ENCODE data around the gene UST.

UST gene

DNA sequence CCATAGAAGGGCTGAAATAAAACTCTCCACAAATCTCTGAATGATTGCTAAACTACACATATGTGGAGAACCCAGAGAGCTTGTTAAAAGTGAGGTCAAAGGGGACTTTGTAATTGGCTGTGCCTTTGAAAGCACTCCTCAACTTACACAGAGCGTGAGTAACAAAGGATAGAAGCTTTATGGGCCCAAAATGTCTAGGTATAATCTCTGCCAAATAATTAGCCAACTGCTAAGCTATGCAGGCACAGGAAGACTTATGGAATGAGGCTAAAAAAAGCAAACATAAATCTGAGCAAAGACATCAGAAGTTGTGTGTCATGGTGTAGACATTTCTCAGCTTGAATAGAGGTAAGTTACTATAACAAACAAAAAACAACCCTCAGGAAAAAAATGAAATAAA is 23.3 kb upstream of the UST start:
- no peak overlapping the region for H3K4me3 ChIP-seq
- H3K36me3 ChIP-seq = no peaks in the 10 kb centered on the region
- no peak overlapping the region for H3K9ac ChIP-seq
- H3K4me1 ChIP-seq = no peaks in the 10 kb centered on the region
- no peak overlapping the region for H3K27ac ChIP-seq
- no peaks in the 10 kb centered on the region for H4K20me1 ChIP-seq
- H3K9me3 ChIP-seq (replicated peaks in 1 of 11) = peaks cover 5 to 26% (median 16%) of the 10 kb centered on the region in 11 experiments
- H3K27me3 ChIP-seq = no peaks in the 10 kb centered on the region
- H3K4me2 ChIP-seq = no peak overlapping the region
- no peak for TF ChIP-seq Cebpa-rat (IDR thresholded peaks at IDR 0.05)

DNA sequence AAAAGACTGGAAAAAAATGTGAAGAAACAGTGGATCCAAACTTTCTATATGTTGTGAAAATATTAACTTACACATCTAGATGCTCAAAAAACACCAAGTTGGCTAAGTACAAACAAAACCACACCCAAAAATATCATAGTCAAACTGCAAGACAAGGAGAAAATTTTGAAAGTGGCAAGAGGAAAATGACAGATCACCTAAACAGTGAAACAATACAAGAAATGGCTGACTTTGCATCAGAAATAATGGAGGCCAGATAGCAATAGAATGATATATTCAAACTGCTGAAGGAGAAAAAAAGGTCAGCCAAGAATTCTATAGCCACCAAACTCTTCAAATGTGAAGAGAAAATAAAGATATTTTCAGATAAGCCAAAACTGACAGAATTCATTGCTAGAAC is 22.4 kb upstream of the UST start:
- no peak for TF ChIP-seq Cebpa-rat (IDR thresholded peaks at IDR 0.05)
- Histone ChIP-seq H3K4me1 (no peaks in the 10 kb centered on the region), H3K27ac (no peak overlapping the region), H4K20me1 (no peaks in the 10 kb centered on the region), H3K4me3 (no peak overlapping the region), H3K4me2 (no peak overlapping the region), H3K27me3 (no peaks in the 10 kb centered on the region), H3K9ac (no peak overlapping the region), H3K36me3 (no peaks in the 10 kb centered on the region), H3K9me3 (replicated peaks in 1 of 11) (peaks cover 5 to 26% (median 16%) of the 10 kb centered on the region in 11 experiments)

DNA sequence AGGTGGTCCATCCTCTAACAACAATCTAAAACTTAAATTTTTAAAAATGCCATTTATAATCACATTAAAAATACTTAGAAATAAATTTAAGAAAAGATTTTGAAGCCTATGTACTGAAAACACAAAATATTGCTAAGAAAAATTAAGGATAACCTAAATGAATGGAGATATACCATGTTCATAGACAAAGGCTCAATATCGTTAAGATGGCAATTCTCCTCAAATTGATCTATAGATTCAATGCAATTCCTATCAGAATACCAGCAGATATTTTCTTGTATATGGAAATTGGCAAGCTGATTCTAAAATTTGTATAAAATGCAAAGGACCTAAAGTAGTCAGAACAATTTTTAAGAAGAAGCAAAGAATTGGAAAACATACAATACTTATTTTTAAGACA is 19.7 kb upstream of the UST start:
- TF ChIP-seq Cebpa-rat (IDR thresholded peaks at IDR 0.05) = no peak
- no peak overlapping the region for H3K4me3 ChIP-seq

GRCh38 chr6:148735989-148736388 is 10.8 kb upstream of the UST start:
- no peak for TF ChIP-seq Cebpa-rat (IDR thresholded peaks at IDR 0.05)
- H3K4me1 ChIP-seq = peaks cover 0 to 20% (median 12%) of the 10 kb centered on the region in 10 experiments; a peak in 12 of 20 replicates

More for the DNA sequence above, 19.7 kb upstream of the UST start:
- Histone ChIP-seq H3K27me3 (no peaks in the 10 kb centered on the region), H3K27ac (no peak overlapping the region), H4K20me1 (no peaks in the 10 kb centered on the region), H3K36me3 (no peaks in the 10 kb centered on the region), H3K4me2 (no peak overlapping the region), H3K9me3 (replicated peaks in 1 of 11) (peaks cover 5 to 26% (median 16%) of the 10 kb centered on the region in 11 experiments), H3K4me1 (no peaks in the 10 kb centered on the region), H3K9ac (no peak overlapping the region)

DNA sequence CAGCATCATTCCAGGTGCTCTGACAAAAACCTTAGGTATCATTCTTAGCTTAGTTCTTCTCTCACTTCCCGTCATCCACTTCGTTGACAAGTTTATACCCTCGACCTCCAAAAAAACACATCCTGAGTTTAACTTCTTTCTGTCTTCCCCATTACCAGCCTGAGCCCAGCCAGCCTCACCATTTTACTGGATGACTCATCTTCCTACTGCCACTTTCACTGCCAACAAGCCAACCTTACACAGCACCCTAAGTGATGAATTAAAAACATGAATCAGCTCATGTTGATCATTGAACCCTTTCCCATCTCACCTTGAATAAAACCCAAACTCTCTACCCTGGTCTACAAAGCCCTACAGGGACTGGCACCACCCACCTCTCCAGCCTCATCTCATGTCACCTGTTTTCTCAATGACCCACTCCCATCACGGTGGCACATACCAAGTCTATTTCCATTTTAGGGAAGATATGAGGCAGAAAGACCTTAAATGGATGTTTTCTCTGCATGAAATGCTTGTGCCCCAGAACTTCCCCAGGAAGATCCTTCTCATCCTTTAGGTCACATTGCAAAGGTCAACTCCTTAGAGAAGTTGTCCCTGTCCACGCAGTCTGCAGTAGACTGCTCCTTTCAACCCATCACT is 9.9 kb upstream of the UST start:
- Histone ChIP-seq H3K27me3 (no peaks in the 10 kb centered on the region), H3K4me1 (peaks cover 0 to 20% (median 12%) of the 10 kb centered on the region in 10 experiments; a peak in 12 of 20 replicates), H3K9me3 (replicated peaks in 1 of 11) (peaks cover 0 to 11% (median 4%) of the 10 kb centered on the region in 11 experiments; a peak in 7 of 22 replicates), H3K27ac (no peak overlapping the region), H3K4me3 (no peak overlapping the region), H4K20me1 (no peaks in the 10 kb centered on the region), H3K9ac (no peak overlapping the region), H3K36me3 (no peaks in the 10 kb centered on the region), H3K4me2 (peak overlapping the region in 5 of 11 experiments; percentile 13 to 55 (median 39); a peak in 5 of 22 replicates)
- TF ChIP-seq Cebpa-rat (IDR thresholded peaks at IDR 0.05) = no peak

More at GRCh38 chr6:148735989-148736388, 10.8 kb upstream of the UST start:
- Histone ChIP-seq H3K27me3 (no peaks in the 10 kb centered on the region), H3K9ac (no peak overlapping the region), H3K4me2 (peak overlapping the region in 6 of 11 experiments; percentile 1 to 55 (median 40); a peak in 10 of 22 replicates), H4K20me1 (no peaks in the 10 kb centered on the region), H3K36me3 (no peaks in the 10 kb centered on the region), H3K4me3 (no peak overlapping the region), H3K9me3 (replicated peaks in 1 of 11) (peaks cover 0 to 13% (median 4%) of the 10 kb centered on the region in 11 experiments; a peak in 7 of 22 replicates), H3K27ac (no peak overlapping the region)

DNA sequence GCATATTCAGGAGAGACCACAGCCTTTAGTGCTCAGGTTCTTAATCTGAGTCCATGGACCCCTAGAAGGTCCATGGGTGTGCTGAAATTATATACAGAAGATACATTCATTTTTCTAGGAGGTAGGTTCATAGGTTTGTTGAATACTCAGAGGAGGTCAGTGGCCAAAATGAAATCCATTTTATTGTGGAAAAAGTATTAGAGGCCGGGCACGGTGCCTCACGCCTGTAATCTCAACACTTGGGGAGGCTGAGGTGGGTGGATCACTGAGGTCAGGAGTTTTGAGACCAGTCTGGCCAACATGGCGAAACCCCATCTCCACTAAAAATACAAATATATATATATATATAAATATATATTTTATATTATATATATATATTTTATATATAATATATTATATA is 9.0 kb upstream of the UST start:
- Histone ChIP-seq H3K9ac (no peak overlapping the region), H4K20me1 (no peaks in the 10 kb centered on the region), H3K27ac (no peak overlapping the region), H3K36me3 (no peaks in the 10 kb centered on the region), H3K27me3 (no peaks in the 10 kb centered on the region), H3K9me3 (replicated peaks in 1 of 11) (peaks cover 0 to 11% (median 4%) of the 10 kb centered on the region in 11 experiments; a peak in 7 of 22 replicates), H3K4me3 (no peak overlapping the region), H3K4me1 (peaks cover 0 to 20% (median 12%) of the 10 kb centered on the region in 10 experiments; a peak in 12 of 20 replicates), H3K4me2 (no peak overlapping the region)
- TF ChIP-seq Cebpa-rat (IDR thresholded peaks at IDR 0.05) = no peak

DNA sequence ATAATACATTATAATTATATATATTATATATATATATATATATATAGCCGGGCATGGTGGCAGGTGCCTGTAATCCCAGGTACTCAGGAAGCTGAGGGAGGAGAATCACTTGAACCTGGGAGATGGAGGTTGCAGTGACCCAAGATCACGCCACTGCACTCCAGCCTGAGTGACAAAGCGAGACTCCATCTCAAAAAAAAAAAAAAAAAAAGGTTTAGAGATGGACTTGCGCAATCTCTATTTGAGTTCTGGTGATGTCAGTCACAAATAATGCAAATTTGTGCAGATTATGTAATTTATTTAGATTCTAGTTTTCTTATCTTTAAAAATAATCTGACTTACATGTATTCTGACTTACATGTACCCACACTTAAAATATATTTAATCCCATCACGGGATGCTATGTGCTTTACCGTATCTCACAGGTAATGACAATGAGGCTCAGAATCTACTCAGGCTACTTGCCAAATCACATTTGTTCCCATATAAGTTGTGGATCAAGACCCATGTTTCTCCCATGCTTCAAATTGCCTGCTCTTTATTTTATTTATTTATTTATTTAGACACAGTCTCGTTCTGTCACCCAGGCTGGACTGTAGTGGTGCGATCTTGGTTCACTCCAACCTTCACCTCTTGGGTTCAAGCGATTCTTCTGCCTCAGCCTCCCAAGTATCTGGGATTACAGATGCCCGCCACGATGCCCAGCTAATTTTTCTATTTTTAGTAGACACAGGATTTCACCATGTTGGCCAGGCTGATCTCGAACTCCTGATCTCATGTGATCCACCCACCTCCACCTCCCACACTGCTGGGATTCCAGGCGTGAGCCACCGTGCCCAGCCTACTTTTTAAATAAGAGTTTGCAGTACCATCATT is 7.6 kb upstream of the UST start:
- H3K27ac ChIP-seq = no peak overlapping the region
- H3K27me3 ChIP-seq = no peaks in the 10 kb centered on the region
- H3K4me3 ChIP-seq = no peak overlapping the region
- H3K9me3 ChIP-seq (replicated peaks in 1 of 11) = 0 out of 22 replicates have a peak, but pooled peaks cover 0 to 4% (median 0%) of the 10 kb centered on the region in 11 experiments
- H4K20me1 ChIP-seq = no peaks in the 10 kb centered on the region
- H3K9ac ChIP-seq = no peak overlapping the region
- H3K4me2 ChIP-seq = no peak overlapping the region
- peak in 8 of 11 experiments; percentile 15 to 83 (median 62); a peak in 11 of 22 replicates for TF ChIP-seq Cebpa-rat (IDR thresholded peaks at IDR 0.05)
- no peaks in the 10 kb centered on the region for H3K36me3 ChIP-seq
- peaks cover 0 to 20% (median 12%) of the 10 kb centered on the region in 10 experiments; a peak in 12 of 20 replicates for H3K4me1 ChIP-seq

- Histone ChIP-seq H3K9me3 (replicated peaks in 1 of 11) (0 out of 22 replicates have a peak, but pooled peaks cover 0 to 4% (median 0%) of the 10 kb centered on the region in 11 experiments), H3K4me1 (peaks cover 0 to 20% (median 12%) of the 10 kb centered on the region in 10 experiments; a peak in 12 of 20 replicates), H3K4me2 (no peak overlapping the region), H3K9ac (no peak overlapping the region), H3K36me3 (no peaks in the 10 kb centered on the region), H3K27me3 (no peaks in the 10 kb centered on the region), H4K20me1 (no peaks in the 10 kb centered on the region), H3K4me3 (no peak overlapping the region), H3K27ac (no peak overlapping the region)
- no peak for TF ChIP-seq Cebpa-rat (IDR thresholded peaks at IDR 0.05)
Observed at GRCh38 chr6:148739822-148740128, 7.1 kb upstream of the UST start.

GRCh38 chr6:148743476-148743875 is 3.4 kb upstream of the UST start:
- Histone ChIP-seq H3K27me3 (peaks cover 0 to 13% (median 11%) of the 10 kb centered on the region in 11 experiments; a peak in 11 of 22 replicates), H3K9me3 (replicated peaks in 1 of 11) (no peaks in the 10 kb centered on the region), H4K20me1 (peaks cover 1 to 11% (median 9%) of the 10 kb centered on the region in 11 experiments; a peak in 16 of 22 replicates), H3K4me2 (no peak overlapping the region), H3K4me1 (peaks cover 10 to 15% (median 11%) of the 10 kb centered on the region in 10 experiments), H3K9ac (no peak overlapping the region), H3K36me3 (no peaks in the 10 kb centered on the region), H3K27ac (no peak overlapping the region), H3K4me3 (no peak overlapping the region)
- no peak for TF ChIP-seq Cebpa-rat (IDR thresholded peaks at IDR 0.05)

All from BLaER1 treated with 17β-estradiol and CSF1 and Interleukin-3, amounts not matched to agents 10 nM and 100 nM (cell line).